Spleen (tissue), 7 donors: ENCODE results near the gene GOLGA8A.
"Not testable (repeated sequence)": the region's sequence is repeated elsewhere in the genome, so short reads cannot be mapped to it uniquely, and the experiment has no call there.

Source experiments
- CTCF ChIP-seq, 11 experiments: fragments of 200-600 bp in 7 of 11; fragments of 450-650 bp in 4 of 11; sonication (generic) in 4 of 11; IDR thresholded peaks in 8 of 11; conservative IDR thresholded peaks in 3 of 11; 1 replicate in 7 of 11; 2 replicates in 4 of 11; pipeline versions ENCODE4 v1.4.0 to v1.8.0; 2016 to 2021; ENCODE audit warnings: antibody characterized with exemption in 11 of 11, inconsistent platforms in 4 of 11, mild to moderate bottlenecking in 1 of 11
- POLR2A ChIP-seq, 3 donors: fragments of 450-650 bp; IDR thresholded peaks; one replicate each; pipeline ENCODE4 v1.5.1; 2017; ENCODE audit warnings: antibody characterized with exemption in 3 of 3, mild to moderate bottlenecking in 1 of 3
- donor health status: DM: no; HTN: no; CAD: no; lungs with moderate emphysema.
- donor health status: DM: no; HTN: no; CAD: no.
- donor health status: DM: no; HTN: no; CAD: no.

GRCh38 chr15:34420953-34421352 is 16.7 kb downstream of the GOLGA8A start:
- not testable (repeated sequence) for TF ChIP-seq CTCF (IDR thresholded peaks at IDR 0.05 in 8 of 11, conservative IDR thresholded peaks at IDR 0.05 in 3 of 11); POLR2A (IDR thresholded peaks at IDR 0.05)
